ENCODE measurements around the gene IQCM.

Gene IQCM

GRCh38 chr4:149815743-149816142 is at the start of gene IQCM:
Gene IQCM, minus strand, starts transcription at chr4:149815843. Its CDS starts 73,152 bp downstream, at chr4:149742691.
- TF ChIP-seq CTCF (conservative IDR thresholded peaks at IDR 0.05; ENCODE audit: low read length): no peak
- no peak for DNase-seq (ENCODE audit: low read depth)
- no peak within 1 kb of the TSS for H3K4me3 ChIP-seq (ENCODE audit: low read length)

GRCh38 chr4:149857446-149857845 is 41.8 kb upstream of the IQCM start:
- no peak for DNase-seq (ENCODE audit: low read depth)
- no peak overlapping the region for H3K4me3 ChIP-seq (ENCODE audit: low read length)
- no peak for TF ChIP-seq CTCF (conservative IDR thresholded peaks at IDR 0.05; ENCODE audit: low read length)

GRCh38 chr4:149845743-149846142 is 30.1 kb upstream of the IQCM start:
- DNase-seq (ENCODE audit: low read depth): no peak
- TF ChIP-seq CTCF (conservative IDR thresholded peaks at IDR 0.05; ENCODE audit: low read length): no peak
- no peak overlapping the region for H3K4me3 ChIP-seq (ENCODE audit: low read length)

- TF ChIP-seq CTCF (conservative IDR thresholded peaks at IDR 0.05; ENCODE audit: low read length): no peak
- no peak overlapping the region for H3K4me3 ChIP-seq (ENCODE audit: low read length)
- DNase-seq (ENCODE audit: low read depth): peak; percentile 24
These were observed 26.0 kb upstream of the IQCM start for GRCh38 chr4:149841686-149842085.

GRCh38 chr4:149838036-149838435 is 22.4 kb upstream of the IQCM start:
- DNase-seq (ENCODE audit: low read depth): no peak
- no peak for TF ChIP-seq CTCF (conservative IDR thresholded peaks at IDR 0.05; ENCODE audit: low read length)
- H3K4me3 ChIP-seq (ENCODE audit: low read length): no peak overlapping the region

GRCh38 chr4:149836546-149836945 is 20.9 kb upstream of the IQCM start:
- no peak overlapping the region for H3K4me3 ChIP-seq (ENCODE audit: low read length)
- DNase-seq (ENCODE audit: low read depth): peak; percentile 67
- TF ChIP-seq CTCF (conservative IDR thresholded peaks at IDR 0.05; ENCODE audit: low read length): no peak

GRCh38 chr4:149835280-149835679 is 19.6 kb upstream of the IQCM start:
- no peak overlapping the region for H3K4me3 ChIP-seq (ENCODE audit: low read length)
- no peak for TF ChIP-seq CTCF (conservative IDR thresholded peaks at IDR 0.05; ENCODE audit: low read length)
- DNase-seq (ENCODE audit: low read depth): no peak

All from AG10803 (cell line).